ENCODE data around the gene ZNF775. TPM values are rescaled to one million over a fixed set of nuclear protein-coding genes. Genes with fewer than 3 reads are reported as not detected.

The ZNF775 gene
- total RNA-seq, 2 donors from 2014 or later = 4.2 to 11.5 TPM

DNA sequence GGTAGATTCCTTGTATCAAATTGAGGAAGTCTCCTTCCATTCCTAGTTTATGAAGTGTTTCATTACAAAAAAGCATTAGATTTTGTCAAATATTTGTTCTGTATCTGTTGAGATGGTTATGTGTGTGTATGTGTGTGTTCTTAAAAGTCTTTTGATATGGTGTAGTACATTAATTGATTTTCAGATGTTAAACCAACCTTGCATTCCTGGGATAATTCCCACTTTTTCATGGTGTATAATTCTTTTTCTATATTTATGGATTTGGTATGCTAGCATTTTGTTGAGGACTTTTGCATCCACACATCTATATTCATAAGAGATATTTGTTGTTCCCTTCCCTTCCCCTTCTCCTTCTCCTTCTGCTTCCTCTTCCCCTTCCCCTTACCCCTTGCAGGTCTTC lies 62.4 kb downstream of the ZNF775 start:
- Histone ChIP-seq H3K27me3 (replicated peaks; ENCODE audit: insufficient read depth) (no peaks in the 10 kb centered on the region), H3K9me3 (peaks cover 8% of the 10 kb centered on the region), H3K4me1 (ENCODE audit: control insufficient read depth in 1 of 2, low read depth in 2 of 2) (no peaks in the 10 kb centered on the region), H3K4me3 (no peak overlapping the region), H3K27ac (no peak overlapping the region), H3K36me3 (no peaks in the 10 kb centered on the region)
- TF ChIP-seq, protein P1, sequence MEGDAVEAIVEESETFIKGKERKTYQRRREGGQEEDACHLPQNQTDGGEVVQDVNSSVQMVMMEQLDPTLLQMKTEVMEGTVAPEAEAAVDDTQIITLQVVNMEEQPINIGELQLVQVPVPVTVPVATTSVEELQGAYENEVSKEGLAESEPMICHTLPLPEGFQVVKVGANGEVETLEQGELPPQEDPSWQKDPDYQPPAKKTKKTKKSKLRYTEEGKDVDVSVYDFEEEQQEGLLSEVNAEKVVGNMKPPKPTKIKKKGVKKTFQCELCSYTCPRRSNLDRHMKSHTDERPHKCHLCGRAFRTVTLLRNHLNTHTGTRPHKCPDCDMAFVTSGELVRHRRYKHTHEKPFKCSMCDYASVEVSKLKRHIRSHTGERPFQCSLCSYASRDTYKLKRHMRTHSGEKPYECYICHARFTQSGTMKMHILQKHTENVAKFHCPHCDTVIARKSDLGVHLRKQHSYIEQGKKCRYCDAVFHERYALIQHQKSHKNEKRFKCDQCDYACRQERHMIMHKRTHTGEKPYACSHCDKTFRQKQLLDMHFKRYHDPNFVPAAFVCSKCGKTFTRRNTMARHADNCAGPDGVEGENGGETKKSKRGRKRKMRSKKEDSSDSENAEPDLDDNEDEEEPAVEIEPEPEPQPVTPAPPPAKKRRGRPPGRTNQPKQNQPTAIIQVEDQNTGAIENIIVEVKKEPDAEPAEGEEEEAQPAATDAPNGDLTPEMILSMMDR (IDR thresholded peaks at IDR 0.05) = no peak
- no peak for ATAC-seq (ENCODE audit: insufficient number of reproducible peaks, low FRiP score, low read depth)
- no peak for DNase-seq (ENCODE audit: low spot score)

DNA sequence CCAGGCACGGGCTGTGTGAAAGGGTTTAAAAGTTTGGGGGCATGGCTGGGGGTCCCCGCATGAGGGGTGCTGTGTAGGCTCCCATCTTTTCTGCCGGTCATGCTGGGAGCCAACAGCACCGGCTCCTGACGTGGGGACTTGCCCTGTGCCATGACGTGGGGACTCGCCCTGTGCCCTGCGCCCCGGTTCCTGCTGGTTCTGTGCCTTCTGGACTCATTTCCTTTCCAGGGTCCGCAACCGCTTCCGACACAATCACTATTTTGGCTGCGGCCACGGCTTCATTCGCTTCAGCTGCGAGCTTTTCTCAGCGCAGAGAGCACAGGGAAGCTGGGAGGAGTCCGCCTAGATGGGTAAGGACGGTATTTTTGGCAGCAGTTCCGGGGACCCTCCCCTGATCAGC lies 63.7 kb downstream of the ZNF775 start:
- no peak for DNase-seq (ENCODE audit: low spot score)
- Histone ChIP-seq H3K4me1 (ENCODE audit: control insufficient read depth in 1 of 2, low read depth in 2 of 2) (no peaks in the 10 kb centered on the region), H3K9me3 (peaks cover 8% of the 10 kb centered on the region), H3K27ac (no peak overlapping the region), H3K36me3 (no peaks in the 10 kb centered on the region), H3K4me3 (no peak overlapping the region), H3K27me3 (replicated peaks; ENCODE audit: insufficient read depth) (no peaks in the 10 kb centered on the region)
- ATAC-seq (ENCODE audit: insufficient number of reproducible peaks, low FRiP score, low read depth) = no peak
- TF ChIP-seq, protein P1 (IDR thresholded peaks at IDR 0.05) = no peak

DNA sequence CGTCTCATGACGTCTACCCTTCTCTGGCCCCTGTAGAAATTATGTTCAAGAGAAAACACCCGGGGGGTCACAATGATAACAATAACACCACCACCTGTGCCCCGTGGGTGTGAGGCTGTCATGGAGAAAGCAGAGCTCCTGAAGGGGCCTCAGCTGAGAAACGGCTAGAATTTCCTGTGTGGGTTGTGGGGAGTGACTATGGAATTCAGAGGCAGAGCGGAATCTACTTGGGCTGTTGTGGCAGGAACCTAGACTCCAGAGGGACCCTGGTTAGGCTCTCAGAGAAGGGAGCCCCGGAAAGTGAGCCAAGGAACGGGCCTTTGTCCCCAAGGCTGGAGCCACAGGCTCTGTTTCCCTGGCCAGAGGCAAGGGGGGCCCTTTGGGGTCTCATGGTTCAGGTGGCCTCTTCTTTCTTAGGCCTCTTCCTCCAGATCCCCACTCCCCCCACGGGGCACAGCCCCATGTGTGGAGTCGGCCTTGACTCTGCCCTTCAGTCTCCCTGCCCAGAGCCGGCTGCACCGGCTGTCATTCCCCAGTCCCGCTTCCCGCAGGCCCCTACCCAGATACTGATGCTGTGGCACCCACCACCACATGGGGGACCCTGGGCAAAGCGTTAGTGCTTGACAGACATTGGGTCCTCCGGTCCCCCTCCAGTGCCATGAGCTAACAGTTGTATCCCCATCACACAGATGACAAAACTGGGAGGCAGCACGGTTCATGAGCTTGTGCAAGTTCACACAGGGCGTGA lies 64.8 kb downstream of the ZNF775 start:
- Histone ChIP-seq H3K9me3 (peaks cover 8% of the 10 kb centered on the region), H3K36me3 (no peaks in the 10 kb centered on the region), H3K27ac (no peak overlapping the region), H3K27me3 (replicated peaks; ENCODE audit: insufficient read depth) (no peaks in the 10 kb centered on the region), H3K4me1 (ENCODE audit: control insufficient read depth in 1 of 2, low read depth in 2 of 2) (no peaks in the 10 kb centered on the region), H3K4me3 (no peak overlapping the region)
- DNase-seq (ENCODE audit: low spot score) = no peak
- ATAC-seq (ENCODE audit: insufficient number of reproducible peaks, low FRiP score, low read depth) = no peak
- TF ChIP-seq, protein P1 (IDR thresholded peaks at IDR 0.05) = no peak

DNA sequence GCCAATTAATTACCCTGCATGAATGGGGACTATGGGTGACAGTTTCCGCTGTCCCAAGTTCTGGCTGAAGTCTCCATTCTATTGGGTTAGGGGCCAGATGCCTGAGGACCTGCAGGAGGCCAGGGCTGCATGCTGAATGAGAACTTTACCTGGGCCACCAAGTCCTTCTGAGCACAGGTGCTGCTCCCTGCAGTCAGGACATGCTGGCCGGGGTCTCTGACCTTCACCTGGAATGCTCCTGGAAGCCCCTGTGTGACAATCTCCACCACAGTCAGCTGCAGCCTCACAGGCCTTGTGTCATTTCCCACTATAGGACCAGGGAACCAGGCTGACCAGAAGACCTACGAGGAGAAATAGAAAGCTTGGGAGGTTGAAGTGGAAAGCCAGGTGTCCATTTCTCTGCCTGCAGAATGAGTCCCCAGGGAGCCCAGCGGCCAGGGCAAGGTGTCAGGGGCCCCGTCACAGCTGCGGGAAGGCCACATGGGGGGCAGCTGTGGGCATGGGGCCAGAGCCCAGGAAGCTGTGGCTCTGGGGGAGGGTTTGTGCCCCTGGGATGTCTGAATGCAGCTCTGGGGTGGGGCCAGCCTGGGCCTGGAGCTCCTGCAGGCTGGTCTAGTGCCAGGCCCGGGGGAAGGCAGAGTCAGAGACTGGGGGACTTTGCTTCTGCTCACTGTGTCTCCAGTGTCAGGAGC lies 65.7 kb downstream of the ZNF775 start:
- H3K27ac ChIP-seq = no peak overlapping the region
- no peaks in the 10 kb centered on the region for H3K27me3 ChIP-seq (replicated peaks; ENCODE audit: insufficient read depth)
- TF ChIP-seq, protein P1 (IDR thresholded peaks at IDR 0.05) = no peak
- no peaks in the 10 kb centered on the region for H3K36me3 ChIP-seq
- peaks cover 8% of the 10 kb centered on the region for H3K9me3 ChIP-seq
- ATAC-seq (ENCODE audit: insufficient number of reproducible peaks, low FRiP score, low read depth) (no peak), DNase-seq (ENCODE audit: low spot score) (no peak)
- H3K4me1 ChIP-seq (ENCODE audit: control insufficient read depth in 1 of 2, low read depth in 2 of 2) = no peaks in the 10 kb centered on the region
- no peak overlapping the region for H3K4me3 ChIP-seq

DNA sequence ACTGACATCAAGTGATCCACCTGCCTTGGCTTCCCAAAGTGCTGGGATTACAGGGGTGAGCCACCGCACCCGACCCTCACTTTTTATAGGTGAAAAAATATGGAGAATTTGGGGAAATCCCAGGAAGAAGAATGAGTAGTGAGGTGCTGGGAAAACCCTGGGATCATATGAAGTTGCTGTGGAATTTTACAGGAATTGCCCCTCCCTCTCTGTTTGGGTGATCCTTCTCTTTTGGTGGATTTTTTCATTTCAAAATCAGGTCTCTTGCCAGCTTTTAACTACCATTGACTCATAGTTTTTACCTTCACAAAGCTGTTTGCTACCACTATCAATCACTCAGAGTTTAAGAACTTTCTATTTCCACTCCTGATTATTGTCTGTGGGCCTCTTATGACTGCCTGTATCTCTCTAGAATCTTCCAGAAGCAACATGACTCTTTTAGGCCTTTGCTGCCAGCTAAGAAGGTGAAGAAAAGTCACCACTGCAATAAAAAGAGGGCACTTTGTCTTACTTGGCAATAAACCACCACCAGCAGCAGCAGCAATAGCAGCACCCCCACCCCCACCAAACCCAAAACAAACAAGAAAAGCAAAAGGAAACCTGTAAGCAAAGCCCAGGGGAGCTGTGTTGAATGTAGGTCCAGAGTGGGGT lies 67.3 kb downstream of the ZNF775 start:
- no peak overlapping the region for H3K4me3 ChIP-seq
- DNase-seq (ENCODE audit: low spot score) (no peak), ATAC-seq (ENCODE audit: insufficient number of reproducible peaks, low FRiP score, low read depth) (no peak)
- H3K27me3 ChIP-seq (replicated peaks; ENCODE audit: insufficient read depth) = no peaks in the 10 kb centered on the region
- H3K9me3 ChIP-seq = peaks cover 8% of the 10 kb centered on the region
- H3K27ac ChIP-seq = no peak overlapping the region
- TF ChIP-seq, protein P1 (IDR thresholded peaks at IDR 0.05) = no peak
- H3K4me1 ChIP-seq (ENCODE audit: control insufficient read depth in 1 of 2, low read depth in 2 of 2) = no peaks in the 10 kb centered on the region
- H3K36me3 ChIP-seq = no peaks in the 10 kb centered on the region
